SK-N-MC (cell line): ENCODE data around the gene IL20RA.
"Not testable (repeated sequence)": the region's sequence is repeated elsewhere in the genome, so short reads cannot be mapped to it uniquely, and the experiment has no call there.

ENCODE experiments used
- EZH2 ChIP-seq: fragments of 200-600 bp; sonication (generic); IDR thresholded peaks from one replicate; pipeline ENCODE4 v1.6.1; 2017; ENCODE audit warnings: antibody characterized with exemption
- FOXP2 ChIP-seq: optimal IDR thresholded peaks from 2 replicates; pipeline ENCODE3; 2011; ENCODE audit warnings: mild to moderate bottlenecking, moderate library complexity; ENCODE audit not compliant: insufficient read depth; ENCODE audit errors: extremely low read length, control extremely low read depth
- POLR2AphosphoS5 ChIP-seq: IDR thresholded peaks from 2 replicates; pipeline ENCODE4 v1.6.1; 2012; ENCODE audit warnings: mild to moderate bottlenecking, low read depth, low read length, borderline replicate concordance

DNA sequence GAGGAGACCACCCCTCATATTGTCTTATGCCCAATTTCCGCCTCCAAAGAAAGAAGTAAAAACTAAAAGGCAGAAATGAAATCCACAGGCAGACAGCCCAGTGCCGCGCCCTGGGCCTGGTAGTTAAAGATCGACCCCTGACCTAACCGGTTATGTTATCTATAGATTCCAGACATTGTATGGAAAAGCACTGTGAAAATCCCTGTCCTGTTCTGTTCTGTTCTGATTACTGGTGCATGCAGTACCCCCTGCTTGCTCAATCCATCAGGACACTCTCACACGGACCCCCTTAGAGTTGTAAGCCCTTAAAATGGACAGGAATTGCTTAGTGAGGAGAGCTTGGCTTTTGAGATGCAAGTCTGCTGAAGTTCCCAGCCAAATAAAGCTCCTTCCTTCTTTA is 84.8 kb downstream of the IL20RA start:
- not testable (repeated sequence) for TF ChIP-seq EZH2, POLR2AphosphoS5, FOXP2
